ENCODE measurements around the gene MMP15.

The MMP15 gene

GRCh38 chr16:58039829-58040495 lies 14.4 kb downstream of the MMP15 start:
- no peak for TF ChIP-seq CTCF (IDR thresholded peaks at IDR 0.05; ENCODE audit: extremely low read depth, missing control alignments)
- no peak for DNase-seq (ENCODE audit: low spot score)

GRCh38 chr16:58040496-58040846 lies 14.9 kb downstream of the MMP15 start:
- TF ChIP-seq CTCF (IDR thresholded peaks at IDR 0.05; ENCODE audit: extremely low read depth, missing control alignments) = no peak
- DNase-seq (ENCODE audit: low spot score) = no peak

- no peak for TF ChIP-seq CTCF (IDR thresholded peaks at IDR 0.05; ENCODE audit: extremely low read depth, missing control alignments)
- DNase-seq (ENCODE audit: low spot score) = no peak
These were observed 15.5 kb downstream of the MMP15 start for GRCh38 chr16:58040945-58041627.

GRCh38 chr16:58041628-58041955 lies 16.0 kb downstream of the MMP15 start:
- TF ChIP-seq CTCF (IDR thresholded peaks at IDR 0.05; ENCODE audit: extremely low read depth, missing control alignments) = no peak
- DNase-seq (ENCODE audit: low spot score) = no peak

GRCh38 chr16:58042001-58042885 lies 16.7 kb downstream of the MMP15 start:
- no peak for TF ChIP-seq CTCF (IDR thresholded peaks at IDR 0.05; ENCODE audit: extremely low read depth, missing control alignments)
- no peak for DNase-seq (ENCODE audit: low spot score)

GRCh38 chr16:58042886-58043515 lies 17.4 kb downstream of the MMP15 start:
- TF ChIP-seq CTCF (IDR thresholded peaks at IDR 0.05; ENCODE audit: extremely low read depth, missing control alignments) = no peak
- DNase-seq (ENCODE audit: low spot score) = no peak
